Urinary bladder (tissue), 4 donors: Measurements from ENCODE around the gene CFAP92. TPM values are rescaled to one million over a fixed set of nuclear protein-coding genes. Genes with fewer than 3 reads are reported as not detected.

ENCODE experiments used
- DNase-seq: peaks from one replicate; pipeline ENCODE4 v3.0.0-alpha.2; 2015; ENCODE audit errors: extremely low spot score
- H3K27ac ChIP-seq: one replicate; pipeline ENCODE4 v1.5.1; 2013; ENCODE audit warnings: low read depth, mild to moderate bottlenecking, moderate library complexity
- H3K36me3 ChIP-seq: one replicate; pipeline ENCODE4 v1.6.1; 2013; ENCODE audit warnings: mild to moderate bottlenecking, moderate library complexity; ENCODE audit not compliant: insufficient read depth
- H3K4me1 ChIP-seq: one replicate; pipeline ENCODE4 v1.6.1; 2013; ENCODE audit warnings: mild to moderate bottlenecking, moderate library complexity; ENCODE audit not compliant: insufficient read depth
- H3K4me3 ChIP-seq: one replicate; pipeline ENCODE4 v1.5.1; 2013; ENCODE audit warnings: low read depth, low read length
- WGBS: extraction: QIAGEN DNeasy Blood & Tissue Kit; methylation state at CpG from one replicate; pipeline ENCODE4 v1.1.7; 2013; 5-methylcytosine and 5-hydroxymethylcytosine counted together
- polyA plus RNA-seq: library from polyadenylated mRNA; stranded (reverse); fragments of 200-250 nt; gene quantifications from one replicate; pipeline ENCODE4 v1.2.3, GENCODE V29; 2013
- total RNA-seq: library from RNA; depleted of rRNA; stranded (reverse); fragments of >200 nt; gene quantifications from one replicate; pipeline ENCODE4 v1.2.3, GENCODE V29; 2014
- donor health status: healthy with polysubstance abuse.
- donor health status: healthy.

The CFAP92 gene
- total and polyA plus RNA-seq, 2 donors, result 0.62 to 1.9 TPM

GRCh38 chr3:129005526-129006303 lies 11.8 kb upstream of the CFAP92 start:
- no peak overlapping the region for H3K27ac ChIP-seq
- H3K36me3 ChIP-seq, result no peaks in the 10 kb centered on the region
- peak; percentile 40 for DNase-seq
- H3K4me1 ChIP-seq, result peaks cover 3% of the 10 kb centered on the region
- 94% methylated on average over 4 of the region's 4 CpGs for WGBS
- H3K4me3 ChIP-seq, result no peak overlapping the region

DNA sequence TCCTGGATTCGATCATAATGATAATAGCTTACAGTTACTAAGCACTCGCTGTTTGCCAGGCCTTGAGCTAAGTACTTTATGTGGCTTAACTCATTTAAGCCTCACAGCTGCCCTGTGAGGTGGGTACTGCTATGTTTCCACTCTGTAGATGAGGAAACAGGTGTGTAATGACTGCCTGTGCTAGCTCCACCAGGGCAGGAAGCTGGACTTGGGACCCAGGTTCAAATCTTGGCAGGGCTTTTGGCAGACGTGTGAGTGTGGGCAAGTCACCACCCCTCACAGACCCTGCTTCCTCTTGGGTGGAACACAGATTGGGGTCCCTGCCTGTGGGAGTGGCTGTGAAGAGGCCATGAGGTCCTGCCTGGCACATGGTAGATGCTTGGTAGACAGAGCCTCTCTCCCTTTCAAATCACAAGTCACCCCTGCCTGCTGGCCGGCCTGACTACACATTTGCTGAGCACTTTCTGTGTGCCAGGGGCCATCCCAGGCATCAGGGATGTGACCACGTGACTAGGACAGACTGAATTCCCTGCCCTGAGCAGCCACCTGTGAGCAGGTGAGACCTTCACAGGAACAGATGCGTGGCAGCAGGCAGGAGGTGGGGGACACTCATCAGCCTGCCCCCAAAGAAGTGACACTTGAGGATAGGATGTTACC lies 10.9 kb upstream of the CFAP92 start:
- H3K4me3 ChIP-seq, result no peak overlapping the region
- 71% methylated on average over 6 of the region's 6 CpGs for WGBS
- H3K36me3 ChIP-seq, result no peaks in the 10 kb centered on the region
- peaks cover 3% of the 10 kb centered on the region for H3K4me1 ChIP-seq
- no peak for DNase-seq
- H3K27ac ChIP-seq, result no peak overlapping the region

- peak overlapping the region; percentile 7 for H3K4me3 ChIP-seq
- 14% methylated on average over 55 of the region's 55 CpGs for WGBS
- no peak for DNase-seq
- H3K27ac ChIP-seq, result no peak overlapping the region
- no peaks in the 10 kb centered on the region for H3K36me3 ChIP-seq
- H3K4me1 ChIP-seq, result peaks cover 3% of the 10 kb centered on the region
Measured at GRCh38 chr3:129003578-129004112, 9.8 kb upstream of the CFAP92 start.

DNA sequence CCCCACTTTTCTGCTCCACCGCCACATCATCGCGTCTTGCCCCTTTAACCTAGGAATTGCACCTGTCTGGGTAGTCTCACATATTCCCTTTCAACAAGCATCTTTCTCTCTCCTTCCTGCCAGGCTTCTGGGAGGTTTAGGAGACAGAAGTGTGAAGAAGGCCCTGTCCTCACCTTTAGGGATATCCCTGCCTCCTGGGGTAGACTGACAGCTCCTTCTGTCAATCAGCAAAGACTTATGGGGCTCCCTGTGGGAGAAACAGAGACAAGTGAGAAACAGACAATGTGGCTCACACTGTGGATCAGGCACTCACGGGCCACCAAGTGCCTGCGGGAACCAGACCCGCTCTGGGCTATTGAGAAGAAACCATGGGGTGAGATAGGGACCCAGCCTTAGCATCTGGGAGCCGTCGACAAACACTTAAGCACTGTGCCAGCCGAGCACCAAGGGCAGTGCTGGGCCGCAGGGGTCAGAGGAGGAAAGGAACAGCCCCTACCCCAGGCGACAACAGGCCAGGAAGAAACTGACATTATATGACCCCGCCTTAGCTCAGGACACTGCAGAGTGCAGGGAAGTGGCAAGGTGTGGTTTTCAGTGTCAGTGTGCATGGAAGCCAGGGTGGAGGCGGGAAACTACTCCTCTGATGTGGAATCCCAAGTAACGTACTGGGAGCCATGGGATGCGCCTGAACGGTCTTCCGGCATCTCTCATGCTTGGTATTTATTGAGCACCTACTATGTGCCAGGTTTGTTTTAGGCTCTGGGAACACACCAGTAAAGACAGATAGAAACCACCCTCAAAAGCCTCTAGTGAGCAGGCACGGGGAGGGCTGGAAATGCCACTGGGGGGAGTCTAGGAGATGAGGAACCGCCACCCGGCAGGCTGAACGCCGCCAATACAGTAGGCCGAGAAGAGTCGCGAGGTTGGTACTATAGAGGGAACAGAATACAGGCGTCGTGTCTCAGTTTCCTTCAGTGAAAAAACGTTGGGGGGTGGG lies 9.0 kb upstream of the CFAP92 start:
- DNase-seq, result no peak
- Histone ChIP-seq H3K36me3 (no peaks in the 10 kb centered on the region), H3K27ac (no peak overlapping the region), H3K4me1 (peaks cover 3% of the 10 kb centered on the region), H3K4me3 (peak overlapping the region; percentile 62)
- 51% methylated on average over 28 of the region's 28 CpGs for WGBS

- H3K4me3 ChIP-seq, result peak overlapping the region; percentile 62
- H3K36me3 ChIP-seq, result no peaks in the 10 kb centered on the region
- WGBS, result 1% methylated on average over 81 of the region's 81 CpGs
- H3K4me1 ChIP-seq, result peaks cover 3% of the 10 kb centered on the region
- DNase-seq, result no peak
- no peak overlapping the region for H3K27ac ChIP-seq
Measured at GRCh38 chr3:129001806-129002572, 8.1 kb upstream of the CFAP92 start.

DNA sequence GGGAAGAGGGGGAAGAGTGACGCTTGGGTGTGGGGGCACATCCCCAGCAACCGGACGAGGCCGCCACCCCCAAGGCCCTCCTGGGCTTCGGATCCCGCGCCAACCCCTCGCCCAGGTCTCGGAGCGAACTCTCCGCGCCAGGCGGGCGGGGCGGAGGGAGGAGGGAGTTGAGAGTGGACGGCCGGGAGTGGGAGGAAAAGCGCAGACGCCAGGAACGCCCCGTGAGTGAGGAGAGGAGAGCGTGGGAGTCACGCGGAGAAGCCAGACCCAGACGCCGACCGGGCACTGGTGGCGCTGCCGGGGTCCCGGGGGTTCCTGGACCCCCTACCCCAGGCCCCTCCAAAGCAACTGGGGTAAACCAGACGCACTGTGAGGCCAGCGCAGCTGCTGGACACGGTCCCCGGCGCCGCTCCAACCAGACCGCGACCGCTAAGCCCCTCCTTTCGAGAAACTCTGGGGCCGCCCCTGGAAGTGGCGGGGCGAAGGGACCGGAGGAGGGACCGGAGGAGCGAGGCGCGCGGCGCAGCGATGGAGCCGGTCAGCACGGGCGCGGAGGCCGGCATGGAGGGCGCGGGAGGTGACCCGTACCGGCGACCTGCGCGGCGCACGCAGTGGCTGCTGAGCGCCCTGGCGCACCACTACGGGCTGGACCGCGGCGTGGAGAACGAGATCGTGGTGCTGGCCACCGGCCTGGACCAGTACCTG lies 7.4 kb upstream of the CFAP92 start, which contains the start of gene EFCC1:
TSS of gene EFCC1 (plus strand) at position 204 of the 705 bp plus-strand sequence. CDS start at position 529, 325 bp downstream.
- WGBS, result under 1% methylated on average over 74 of the region's 74 CpGs
- peaks cover 3% of the 10 kb centered on the region for H3K4me1 ChIP-seq
- no peak for DNase-seq
- H3K4me3 ChIP-seq, result peak within 1 kb of the TSS; percentile 62
- peak within 1 kb of the TSS; percentile 72 for H3K27ac ChIP-seq
- no peaks in the 10 kb centered on the region for H3K36me3 ChIP-seq

GRCh38 chr3:129000742-129001100 lies 6.8 kb upstream of the CFAP92 start:
- 22% methylated on average over 15 of the region's 15 CpGs for whole genome bisulfite sequencing
- Histone ChIP-seq H3K27ac (peak overlapping the region; percentile 72), H3K4me3 (peak overlapping the region; percentile 62), H3K36me3 (no peaks in the 10 kb centered on the region), H3K4me1 (peaks cover 3% of the 10 kb centered on the region)
- no peak for DNase-seq

GRCh38 chr3:128999102-128999501 lies 5.2 kb upstream of the CFAP92 start:
- Histone ChIP-seq H3K4me3 (no peak overlapping the region), H3K4me1 (peaks cover 3% of the 10 kb centered on the region), H3K27ac (no peak overlapping the region), H3K36me3 (no peaks in the 10 kb centered on the region)
- DNase-seq, result no peak
- 75% methylated on average over 5 of the region's 5 CpGs for WGBS

DNA sequence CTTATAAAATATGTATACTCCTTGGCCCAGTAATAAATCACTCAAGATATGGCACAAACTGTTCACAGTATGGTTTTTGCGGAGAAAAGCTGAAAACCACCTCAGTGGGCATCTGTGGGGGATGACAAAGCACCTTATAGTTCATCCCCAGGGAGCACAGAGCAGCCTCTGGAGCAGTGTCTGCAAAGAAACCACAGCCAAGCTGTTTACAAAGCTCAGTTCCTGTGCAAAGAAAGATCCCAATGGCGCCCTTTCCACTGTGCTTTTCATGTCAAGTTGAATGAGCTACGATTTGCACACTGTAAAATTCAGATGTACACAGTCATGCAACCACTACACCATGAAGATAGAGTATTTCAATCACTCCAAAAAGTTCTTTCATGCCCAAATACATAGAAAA lies 4.7 kb upstream of the CFAP92 start:
- Histone ChIP-seq H3K36me3 (no peaks in the 10 kb centered on the region), H3K4me3 (no peak overlapping the region), H3K27ac (no peak overlapping the region), H3K4me1 (peaks cover 2% of the 10 kb centered on the region)
- DNase-seq, result no peak
- 77% methylated on average over 3 of the region's 3 CpGs for WGBS

- no peak overlapping the region for H3K4me3 ChIP-seq
- 68% methylated on average over 4 of the region's 4 CpGs for WGBS
- no peaks in the 10 kb centered on the region for H3K36me3 ChIP-seq
- peaks cover 2% of the 10 kb centered on the region for H3K4me1 ChIP-seq
- no peak overlapping the region for H3K27ac ChIP-seq
- DNase-seq, result no peak
Measured at GRCh38 chr3:128997486-128998133, 3.7 kb upstream of the CFAP92 start.

DNA sequence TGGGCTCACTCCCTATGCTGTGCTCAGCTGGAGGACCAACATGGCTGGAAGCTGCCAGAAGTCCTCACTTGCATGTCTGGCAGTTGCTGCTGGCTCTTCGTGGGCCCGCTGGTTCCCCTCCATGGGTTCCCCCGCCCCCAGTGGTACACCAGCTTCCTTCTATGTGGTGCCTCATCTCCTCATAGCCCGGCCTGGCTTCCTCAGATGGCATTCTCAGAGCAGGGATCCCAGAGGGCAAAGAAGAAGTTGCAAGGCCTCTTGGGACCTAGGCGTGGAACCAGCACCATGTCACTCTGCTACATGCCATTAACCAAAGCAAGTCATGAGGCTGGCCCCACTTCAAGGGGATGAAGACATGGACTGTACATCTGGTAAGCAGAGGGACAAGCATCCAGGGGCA lies 2.9 kb upstream of the CFAP92 start:
- Histone ChIP-seq H3K4me3 (no peak overlapping the region), H3K4me1 (peaks cover 2% of the 10 kb centered on the region), H3K36me3 (no peaks in the 10 kb centered on the region), H3K27ac (no peak overlapping the region)
- no peak for DNase-seq
- WGBS, result 96% methylated on average over 5 of the region's 5 CpGs

- no peak for DNase-seq
- Histone ChIP-seq H3K36me3 (no peaks in the 10 kb centered on the region), H3K4me3 (no peak overlapping the region), H3K27ac (no peak overlapping the region), H3K4me1 (no peaks in the 10 kb centered on the region)
- WGBS, result 91% methylated on average over 1 of the region's 1 CpG
Measured at GRCh38 chr3:128996200-128996599, 2.3 kb upstream of the CFAP92 start.
